NCI-H2196 (cell line): Measurements from ENCODE around the gene STYX.

ENCODE experiments used
- DNase-seq: peaks from one replicate; lab custom pipeline; 2025; ENCODE audit not compliant: unreplicated experiment; lab: John Stamatoyannopoulos, UW

The STYX gene

GRCh38 chr14:52789118-52789517 lies 59.2 kb downstream of the STYX start:
- DNase-seq = no peak

GRCh38 chr14:52790011-52790755 lies 60.2 kb downstream of the STYX start:
- DNase-seq = no peak

GRCh38 chr14:52790756-52791222 lies 60.8 kb downstream of the STYX start:
- DNase-seq = no peak

GRCh38 chr14:52791223-52792096 lies 61.5 kb downstream of the STYX start, which contains the start of gene GNPNAT1:
Gene GNPNAT1 (minus strand): TSS chr14:52791607. CDS start chr14:52784650, 6,957 bp downstream.
- DNase-seq = peak; percentile 95

- DNase-seq = no peak
Observed at GRCh38 chr14:52792097-52792415, 62.1 kb downstream of the STYX start.

GRCh38 chr14:52793061-52793460 lies 63.1 kb downstream of the STYX start:
- DNase-seq = no peak

GRCh38 chr14:52797653-52798052 lies 67.7 kb downstream of the STYX start:
- no peak for DNase-seq

- DNase-seq = no peak
Observed at GRCh38 chr14:52798826-52799225, 68.9 kb downstream of the STYX start.

- DNase-seq = no peak
Observed at GRCh38 chr14:52801014-52801712, 71.2 kb downstream of the STYX start.

- no peak for DNase-seq
Observed at GRCh38 chr14:52802597-52802996, 72.6 kb downstream of the STYX start.

GRCh38 chr14:52806115-52806514 lies 76.1 kb downstream of the STYX start:
- no peak for DNase-seq

- DNase-seq = no peak
Observed at GRCh38 chr14:52808101-52808500, 78.1 kb downstream of the STYX start.

- no peak for DNase-seq
Observed at GRCh38 chr14:52821805-52822250, 91.9 kb downstream of the STYX start.

GRCh38 chr14:52824462-52824861 lies 94.5 kb downstream of the STYX start:
- no peak for DNase-seq
